HepG2 (cell line): ENCODE results near the gene GDF9. TPM values are rescaled to one million over a fixed set of nuclear protein-coding genes. Genes with fewer than 3 reads are reported as not detected.

Source experiments
- ATF1 ChIP-seq: IDR thresholded peaks from 2 replicates; pipeline ENCODE4 v1.6.1; 2016; ENCODE audit warnings: mild to moderate bottlenecking, control low read depth
- CBFB ChIP-seq: sonication (generic); formaldehyde crosslinking; IDR thresholded peaks from 2 replicates; pipeline ENCODE4 v1.4.0; 2020; ENCODE audit warnings: missing genetic modification reagents
- MTA1 ChIP-seq: sonication (generic); formaldehyde crosslinking; IDR thresholded peaks from 2 replicates; pipeline ENCODE4 v1.4.0; 2020; ENCODE audit warnings: missing genetic modification reagents, mild to moderate bottlenecking, borderline replicate concordance
- NFATC3 ChIP-seq: sonication (generic); formaldehyde crosslinking; IDR thresholded peaks from 2 replicates; pipeline ENCODE4 v1.5.1; 2020; ENCODE audit warnings: mild to moderate bottlenecking, missing genetic modification reagents
- NONO ChIP-seq, 2 experiments: fragments of 450-650 bp in 1 of 2; sonication (generic) in 1 of 2; formaldehyde crosslinking in 1 of 2; IDR thresholded peaks in 1 of 2; conservative IDR thresholded peaks in 1 of 2; 2 replicates each; pipeline versions ENCODE4 v1.6.1 to v1.8.0; 2017 to 2022; ENCODE audit warnings: mild to moderate bottlenecking in 1 of 2, missing genetic modification reagents in 1 of 2, moderate library complexity in 1 of 2
- NPAS2 ChIP-seq: sonication (generic); formaldehyde crosslinking; IDR thresholded peaks from 2 replicates; pipeline ENCODE4 v1.8.0; 2022; ENCODE audit warnings: mild to moderate bottlenecking, missing genetic modification reagents, borderline replicate concordance
- PHF5A ChIP-seq: IDR thresholded peaks from one replicate; pipeline ENCODE4 v1.6.1; 2018; ENCODE audit warnings: low read depth, missing genetic modification reagents; ENCODE audit not compliant: unreplicated experiment
- SMYD3 ChIP-seq: sonication (generic); formaldehyde crosslinking; IDR thresholded peaks from 2 replicates; pipeline ENCODE4 v1.8.1; 2023; ENCODE audit warnings: mild to moderate bottlenecking, missing genetic modification reagents
- SP1 ChIP-seq, 2 experiments: fragments of 450-650 bp in 1 of 2; sonication (generic) in 1 of 2; formaldehyde crosslinking in 1 of 2; IDR thresholded peaks; 2 replicates each; pipeline versions ENCODE4 v1.4.0 to v1.6.1; 2016 to 2020; ENCODE audit warnings: missing genetic modification reagents in 1 of 2
- SRF ChIP-seq: IDR thresholded peaks from 2 replicates; pipeline ENCODE4 v1.6.1; 2011; ENCODE audit warnings: mild to moderate bottlenecking, low read depth, low read length, moderate library complexity
- U2AF2 ChIP-seq: fragments of 200-400 bp; formaldehyde crosslinking; IDR thresholded peaks from 2 replicates; pipeline ENCODE4 v1.6.1; 2017; ENCODE audit warnings: low read depth, mild to moderate bottlenecking, low read length
- XRCC5 ChIP-seq: fragments of 200-400 bp; formaldehyde crosslinking; optimal IDR thresholded peaks from 2 replicates; pipeline ENCODE3; 2017; ENCODE audit warnings: mild to moderate bottlenecking, low read length
- ZMYM2 ChIP-seq: sonication (generic); formaldehyde crosslinking; IDR thresholded peaks from 2 replicates; pipeline ENCODE4 v1.8.0; 2022; ENCODE audit warnings: mild to moderate bottlenecking, missing genetic modification reagents
- ZNF12 ChIP-seq: sonication (generic); formaldehyde crosslinking; IDR thresholded peaks from 2 replicates; pipeline ENCODE4 v1.5.0; 2020; ENCODE audit warnings: missing genetic modification reagents
- ZNF205 ChIP-seq: IDR thresholded peaks from 2 replicates; pipeline ENCODE4 v1.6.1; 2018; ENCODE audit warnings: missing biosample characterization, missing genetic modification reagents
- ZNF234 ChIP-seq: sonication (generic); formaldehyde crosslinking; conservative IDR thresholded peaks from 2 replicates; pipeline ENCODE4 v1.5.1; 2020; ENCODE audit warnings: mild to moderate bottlenecking, missing genetic modification reagents
- ZNF772 ChIP-seq: sonication (generic); formaldehyde crosslinking; IDR thresholded peaks from 2 replicates; pipeline ENCODE4 v1.5.0; 2020; ENCODE audit warnings: mild to moderate bottlenecking, missing genetic modification reagents
- ZSCAN22 ChIP-seq: sonication (generic); formaldehyde crosslinking; IDR thresholded peaks from 2 replicates; pipeline ENCODE4 v1.4.0; 2020; ENCODE audit warnings: mild to moderate bottlenecking, missing genetic modification reagents
- polyA plus RNA-seq, 8 experiments: library from polyadenylated mRNA; depleted of rRNA in 3 of 8; stranded (reverse) in 7 of 8; unstranded in 1 of 8; fragments of >200 nt; fragmentation: Illumina TruSeq in 4 of 8; extraction: Trizol in 4 of 8; gene quantifications; 2 replicates each; pipeline versions ENCODE4 v1.2.1 to v1.2.3, GENCODE V29; 2011 to 2016; ENCODE audit warnings: low read depth in 4 of 8, missing spikeins in 1 of 8, mixed read lengths in 1 of 8; ENCODE audit not compliant: insufficient read depth in 1 of 8
- total RNA-seq, 5 experiments: library from RNA; depleted of rRNA; stranded (reverse); fragments of >200 nt; fragmentation: Illumina TruSeq; extraction: Trizol; gene quantifications; 2 replicates each; pipeline ENCODE4 v1.2.3, GENCODE V29; 2016; ENCODE audit warnings: low read depth in 1 of 5
- TF ChIP-seq, protein P1 (sequence below), 2 experiments: fragments of 450-650 bp in 1 of 2; sonication (generic) in 1 of 2; formaldehyde crosslinking in 1 of 2; IDR thresholded peaks; 2 replicates each; pipeline versions ENCODE4 v1.6.1 to v1.8.0; 2016 to 2022; ENCODE audit warnings: antibody characterized with exemption in 1 of 2, mild to moderate bottlenecking in 1 of 2, missing genetic modification reagents in 1 of 2
- TF ChIP-seq, protein P2 (sequence below): sonication (generic); formaldehyde crosslinking; IDR thresholded peaks from 2 replicates; pipeline ENCODE4 v1.5.0; 2020; ENCODE audit warnings: missing genetic modification reagents
- TF ChIP-seq, protein P3 (sequence below): sonication (generic); formaldehyde crosslinking; IDR thresholded peaks from 2 replicates; pipeline ENCODE4 v1.4.0; 2020; ENCODE audit warnings: missing genetic modification reagents; ENCODE audit errors: not compliant biosample characterization

Gene GDF9
- total and polyA plus RNA-seq, 2 of the 13 experiments (the other 11 are each of a cell fraction or from before 2014, with no cell fraction given), result 0.33 to 0.38 TPM

DNA sequence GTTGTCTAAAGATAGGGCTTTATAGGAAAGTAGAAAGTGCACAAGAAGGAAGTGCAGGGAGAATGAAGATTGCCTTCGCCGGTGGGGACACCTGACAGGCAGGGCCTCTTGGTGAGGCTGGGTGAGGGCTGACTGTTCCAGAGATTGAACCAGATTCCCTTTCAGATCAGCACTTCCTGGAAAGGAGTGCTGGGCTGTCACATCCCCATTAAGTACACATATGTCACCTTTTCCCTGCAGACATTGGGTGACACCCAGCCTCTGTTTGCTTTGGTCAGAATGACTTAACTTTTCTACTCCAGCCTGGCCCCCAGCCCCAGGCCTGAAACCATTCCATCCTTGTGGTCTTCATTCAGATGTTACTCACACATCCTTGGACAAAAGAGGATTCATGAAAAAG lies 28.4 kb downstream of the GDF9 start (continued):
- TF ChIP-seq PHF5A (CRISPR knock-in tag), result no peak
- TF ChIP-seq SP1 (IDR thresholded peaks at IDR 0.05), result no peak
- no peak for TF ChIP-seq SP1 (CRISPR knock-in tag; IDR thresholded peaks at IDR 0.05)
- TF ChIP-seq NFATC3 (CRISPR knock-in tag), result no peak
- peak; percentile 88 for TF ChIP-seq ZNF772
- TF ChIP-seq NONO (IDR thresholded peaks at IDR 0.05), result no peak
- no peak for TF ChIP-seq NONO (CRISPR knock-in tag; conservative IDR thresholded peaks at IDR 0.05)
- TF ChIP-seq SMYD3 (CRISPR knock-in tag), result 0 out of 2 replicates have a peak, but pooled peaks have one; percentile 62
- TF ChIP-seq, protein P1, sequence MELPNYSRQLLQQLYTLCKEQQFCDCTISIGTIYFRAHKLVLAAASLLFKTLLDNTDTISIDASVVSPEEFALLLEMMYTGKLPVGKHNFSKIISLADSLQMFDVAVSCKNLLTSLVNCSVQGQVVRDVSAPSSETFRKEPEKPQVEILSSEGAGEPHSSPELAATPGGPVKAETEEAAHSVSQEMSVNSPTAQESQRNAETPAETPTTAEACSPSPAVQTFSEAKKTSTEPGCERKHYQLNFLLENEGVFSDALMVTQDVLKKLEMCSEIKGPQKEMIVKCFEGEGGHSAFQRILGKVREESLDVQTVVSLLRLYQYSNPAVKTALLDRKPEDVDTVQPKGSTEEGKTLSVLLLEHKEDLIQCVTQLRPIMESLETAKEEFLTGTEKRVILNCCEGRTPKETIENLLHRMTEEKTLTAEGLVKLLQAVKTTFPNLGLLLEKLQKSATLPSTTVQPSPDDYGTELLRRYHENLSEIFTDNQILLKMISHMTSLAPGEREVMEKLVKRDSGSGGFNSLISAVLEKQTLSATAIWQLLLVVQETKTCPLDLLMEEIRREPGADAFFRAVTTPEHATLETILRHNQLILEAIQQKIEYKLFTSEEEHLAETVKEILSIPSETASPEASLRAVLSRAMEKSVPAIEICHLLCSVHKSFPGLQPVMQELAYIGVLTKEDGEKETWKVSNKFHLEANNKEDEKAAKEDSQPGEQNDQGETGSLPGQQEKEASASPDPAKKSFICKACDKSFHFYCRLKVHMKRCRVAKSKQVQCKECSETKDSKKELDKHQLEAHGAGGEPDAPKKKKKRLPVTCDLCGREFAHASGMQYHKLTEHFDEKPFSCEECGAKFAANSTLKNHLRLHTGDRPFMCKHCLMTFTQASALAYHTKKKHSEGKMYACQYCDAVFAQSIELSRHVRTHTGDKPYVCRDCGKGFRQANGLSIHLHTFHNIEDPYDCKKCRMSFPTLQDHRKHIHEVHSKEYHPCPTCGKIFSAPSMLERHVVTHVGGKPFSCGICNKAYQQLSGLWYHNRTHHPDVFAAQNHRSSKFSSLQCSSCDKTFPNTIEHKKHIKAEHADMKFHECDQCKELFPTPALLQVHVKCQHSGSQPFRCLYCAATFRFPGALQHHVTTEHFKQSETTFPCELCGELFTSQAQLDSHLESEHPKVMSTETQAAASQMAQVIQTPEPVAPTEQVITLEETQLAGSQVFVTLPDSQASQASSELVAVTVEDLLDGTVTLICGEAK (IDR thresholded peaks at IDR 0.05), result no peak
- TF ChIP-seq, protein P1 (CRISPR knock-in tag; IDR thresholded peaks at IDR 0.05), result 0 out of 2 replicates have a peak, but pooled peaks have one; percentile 13
- TF ChIP-seq ZNF234, result no peak
- 0 out of 2 replicates have a peak, but pooled peaks have one; percentile 23 for TF ChIP-seq CBFB (CRISPR knock-in tag)
- TF ChIP-seq ZNF205 (CRISPR knock-in tag), result no peak
- TF ChIP-seq, protein P2, sequence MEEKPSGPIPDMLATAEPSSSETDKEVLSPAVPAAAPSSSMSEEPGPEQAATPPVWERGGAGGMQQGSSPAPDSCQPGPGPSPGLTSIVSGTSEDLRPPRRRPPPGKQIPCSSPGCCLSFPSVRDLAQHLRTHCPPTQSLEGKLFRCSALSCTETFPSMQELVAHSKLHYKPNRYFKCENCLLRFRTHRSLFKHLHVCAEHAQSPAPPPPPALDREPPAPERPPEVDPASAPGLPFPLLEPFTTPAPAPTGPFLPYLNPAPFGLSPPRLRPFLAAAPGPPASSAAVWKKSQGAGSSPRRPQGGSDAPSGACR (CRISPR knock-in tag), result no peak
- TF ChIP-seq ZMYM2, result no peak
- TF ChIP-seq SRF, result no peak
- TF ChIP-seq XRCC5, result no peak
- TF ChIP-seq MTA1 (CRISPR knock-in tag), result no peak
- TF ChIP-seq NPAS2 (CRISPR knock-in tag), result no peak
- TF ChIP-seq ATF1, result no peak
- TF ChIP-seq ZNF12 (CRISPR knock-in tag), result no peak
- TF ChIP-seq ZSCAN22 (CRISPR knock-in tag), result no peak
- TF ChIP-seq, protein P3, sequence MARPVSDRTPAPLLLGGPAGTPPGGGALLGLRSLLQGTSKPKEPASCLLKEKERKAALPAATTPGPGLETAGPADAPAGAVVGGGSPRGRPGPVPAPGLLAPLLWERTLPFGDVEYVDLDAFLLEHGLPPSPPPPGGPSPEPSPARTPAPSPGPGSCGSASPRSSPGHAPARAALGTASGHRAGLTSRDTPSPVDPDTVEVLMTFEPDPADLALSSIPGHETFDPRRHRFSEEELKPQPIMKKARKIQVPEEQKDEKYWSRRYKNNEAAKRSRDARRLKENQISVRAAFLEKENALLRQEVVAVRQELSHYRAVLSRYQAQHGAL, result no peak
- no peak for TF ChIP-seq U2AF2
